ENCODE results near the gene DTX1.

DNA sequence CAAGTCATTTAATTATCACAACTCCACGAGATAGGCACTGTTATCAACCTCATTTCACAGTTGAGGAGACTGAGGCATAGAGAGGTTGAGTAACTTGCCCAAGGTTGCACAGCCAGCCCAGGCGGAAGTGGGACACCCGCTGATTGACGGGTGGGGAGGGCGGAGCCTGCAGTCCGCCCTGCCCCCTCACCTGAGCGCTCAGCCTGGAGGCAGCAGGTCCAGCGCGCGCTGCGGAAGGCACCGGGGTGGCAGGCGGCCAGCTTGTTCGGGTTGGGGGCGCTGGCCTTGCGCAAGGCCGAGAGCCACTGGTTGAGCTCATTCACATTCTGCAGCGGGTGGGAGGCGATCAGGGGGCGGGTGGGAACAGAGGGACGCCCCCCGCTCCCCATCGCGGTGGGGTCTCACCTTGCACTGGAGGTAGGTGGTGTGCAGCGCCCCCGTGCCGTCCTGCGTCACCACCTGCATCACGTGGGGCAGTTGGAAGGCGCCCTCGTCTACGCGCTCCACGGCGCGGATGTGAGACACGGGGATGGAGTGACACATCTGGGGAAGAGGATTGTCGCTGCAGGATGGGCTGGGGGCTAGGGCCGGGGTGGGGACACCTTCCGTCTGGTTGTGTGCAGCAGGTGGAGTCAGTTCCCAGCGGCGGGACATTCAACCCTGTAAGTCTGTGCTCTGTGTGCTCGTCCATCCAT lies 47.4 kb downstream of the DTX1 start:
- TF ChIP-seq POLR2A (IDR thresholded peaks at IDR 0.05) (no peak), POLR2AphosphoS5 (IDR thresholded peaks at IDR 0.05) (no peak), EP300 (IDR thresholded peaks at IDR 0.05) (no peak)
- TF ChIP-seq, protein P1, sequence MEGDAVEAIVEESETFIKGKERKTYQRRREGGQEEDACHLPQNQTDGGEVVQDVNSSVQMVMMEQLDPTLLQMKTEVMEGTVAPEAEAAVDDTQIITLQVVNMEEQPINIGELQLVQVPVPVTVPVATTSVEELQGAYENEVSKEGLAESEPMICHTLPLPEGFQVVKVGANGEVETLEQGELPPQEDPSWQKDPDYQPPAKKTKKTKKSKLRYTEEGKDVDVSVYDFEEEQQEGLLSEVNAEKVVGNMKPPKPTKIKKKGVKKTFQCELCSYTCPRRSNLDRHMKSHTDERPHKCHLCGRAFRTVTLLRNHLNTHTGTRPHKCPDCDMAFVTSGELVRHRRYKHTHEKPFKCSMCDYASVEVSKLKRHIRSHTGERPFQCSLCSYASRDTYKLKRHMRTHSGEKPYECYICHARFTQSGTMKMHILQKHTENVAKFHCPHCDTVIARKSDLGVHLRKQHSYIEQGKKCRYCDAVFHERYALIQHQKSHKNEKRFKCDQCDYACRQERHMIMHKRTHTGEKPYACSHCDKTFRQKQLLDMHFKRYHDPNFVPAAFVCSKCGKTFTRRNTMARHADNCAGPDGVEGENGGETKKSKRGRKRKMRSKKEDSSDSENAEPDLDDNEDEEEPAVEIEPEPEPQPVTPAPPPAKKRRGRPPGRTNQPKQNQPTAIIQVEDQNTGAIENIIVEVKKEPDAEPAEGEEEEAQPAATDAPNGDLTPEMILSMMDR (IDR thresholded peaks at IDR 0.05), result no peak

Measured in suprapubic skin (tissue), 4 donors.